Panc1 (cell line): ENCODE data around the gene FRMD8. TPM values are rescaled to one million over a fixed set of nuclear protein-coding genes. Genes with fewer than 3 reads are reported as not detected.

Experiments
- ATAC-seq: fragments of 200-7000 bp; cut with Tn5 transposase; 2 replicates; pipeline ENCODE4 v1.9.1; 2020; ENCODE audit warnings: mild to moderate bottlenecking, moderate library complexity
- BruUV-seq: library from RNA; stranded (reverse); fragments of 400-500 nt; replicated peaks from 2 replicates; lab custom pipeline; 2021; lab: Mats Ljungman, UMichigan
- CTCF ChIA-PET: fragments of 300-600 bp; sonication (Branson Sonifier 250); formaldehyde crosslinking; loops from one replicate; lab custom pipeline; 2022; ENCODE audit warnings: antibody characterized with exemption; lab: Charles Lee
- POLR2A ChIA-PET: fragments of 300-600 bp; sonication (Branson Sonifier 250); formaldehyde crosslinking; loops from one replicate; lab custom pipeline; 2022; ENCODE audit warnings: antibody characterized with exemption; lab: Charles Lee
- DNase-seq: peaks from one replicate; pipeline ENCODE4 v3.0.0-alpha.2; 2010; ENCODE audit warnings: low read depth, low spot score
- H3K27ac ChIP-seq: 2 replicates; pipeline ENCODE4 v1.5.1; 2011; ENCODE audit warnings: mild to moderate bottlenecking, low read length, inconsistent platforms
- H3K27me3 ChIP-seq: fragments of 200-500 bp; sonication (Bioruptor generic); 2 replicates; pipeline ENCODE4 v1.6.0; 2014; ENCODE audit warnings: low read length, inconsistent platforms; ENCODE audit not compliant: control insufficient read depth, insufficient read depth
- H3K36me3 ChIP-seq: fragments of 200-500 bp; sonication (Bioruptor generic); 2 replicates; pipeline ENCODE4 v1.5.1; 2014; ENCODE audit warnings: inconsistent platforms, mild to moderate bottlenecking, low read length, moderate library complexity; ENCODE audit not compliant: control insufficient read depth, insufficient read depth
- H3K4me1 ChIP-seq: 2 replicates; pipeline ENCODE4 v1.5.1; 2011; ENCODE audit warnings: inconsistent platforms, mild to moderate bottlenecking, low read length, moderate library complexity; ENCODE audit not compliant: control insufficient read depth, insufficient read depth
- H3K4me3 ChIP-seq, 2 experiments: 2 replicates each; pipeline ENCODE4 v1.5.1; 2011 to 2012; ENCODE audit warnings: low read depth in 2 of 2, low read length in 2 of 2, mild to moderate bottlenecking in 2 of 2, inconsistent platforms in 1 of 2, moderate library complexity in 1 of 2
- H3K9me3 ChIP-seq: fragments of 200-500 bp; sonication (Bioruptor generic); 2 replicates; pipeline ENCODE4 v1.5.1; 2014; ENCODE audit warnings: low read depth, mild to moderate bottlenecking, inconsistent platforms, low read length, moderate library complexity; ENCODE audit not compliant: control insufficient read depth, insufficient read depth
- POLR2AphosphoS5 ChIP-seq: IDR thresholded peaks from 2 replicates; pipeline ENCODE4 v1.6.1; 2012; ENCODE audit warnings: mild to moderate bottlenecking, low read depth, low read length, moderate library complexity
- SIN3A ChIP-seq: IDR thresholded peaks from 2 replicates; pipeline ENCODE4 v1.6.1; 2012; ENCODE audit warnings: low read depth, mild to moderate bottlenecking, low read length, moderate library complexity, borderline replicate concordance; ENCODE audit not compliant: insufficient read depth
- TCF7L2 ChIP-seq: IDR thresholded peaks from 2 replicates; pipeline ENCODE4 v1.6.1; 2011; ENCODE audit warnings: mild to moderate bottlenecking, low read depth, low read length, inconsistent platforms
- in situ Hi-C: cut with HindIII; loops from 2 replicates; pipeline ENCODE4 v1.10.0; 2016; ENCODE audit warnings: low sequenced_read_pairs, low pct_unique_long_range_greater_than_20kb
- intact Hi-C: fragments of 100-400 bp; cut with micrococcal nuclease; formaldehyde crosslinking; loops from one replicate; pipeline ENCODE4 v1.10.0; 2022; ENCODE audit not compliant: unreplicated experiment
- total RNA-seq: library from RNA; stranded (reverse); gene quantifications from one replicate; pipeline ENCODE4 v1.2.1, GENCODE V29; 2021; ENCODE audit not compliant: unreplicated experiment
- TF ChIP-seq, protein P1 (sequence below), 2 experiments: IDR thresholded peaks; 2 replicates each; pipeline ENCODE4 v1.6.1; 2011 to 2012; ENCODE audit warnings: low read depth in 2 of 2, control low read depth in 1 of 2, low read length in 1 of 2, mild to moderate bottlenecking in 1 of 2, moderate library complexity in 1 of 2; ENCODE audit not compliant: insufficient read depth in 1 of 2
- TF ChIP-seq, protein P2 (sequence below): fragments of 450-650 bp; IDR thresholded peaks from 2 replicates; pipeline ENCODE4 v1.5.1; 2017; ENCODE audit warnings: mild to moderate bottlenecking

Gene FRMD8
- total RNA-seq, 1 experiment from 2014 or later = 85.8 TPM

DNA sequence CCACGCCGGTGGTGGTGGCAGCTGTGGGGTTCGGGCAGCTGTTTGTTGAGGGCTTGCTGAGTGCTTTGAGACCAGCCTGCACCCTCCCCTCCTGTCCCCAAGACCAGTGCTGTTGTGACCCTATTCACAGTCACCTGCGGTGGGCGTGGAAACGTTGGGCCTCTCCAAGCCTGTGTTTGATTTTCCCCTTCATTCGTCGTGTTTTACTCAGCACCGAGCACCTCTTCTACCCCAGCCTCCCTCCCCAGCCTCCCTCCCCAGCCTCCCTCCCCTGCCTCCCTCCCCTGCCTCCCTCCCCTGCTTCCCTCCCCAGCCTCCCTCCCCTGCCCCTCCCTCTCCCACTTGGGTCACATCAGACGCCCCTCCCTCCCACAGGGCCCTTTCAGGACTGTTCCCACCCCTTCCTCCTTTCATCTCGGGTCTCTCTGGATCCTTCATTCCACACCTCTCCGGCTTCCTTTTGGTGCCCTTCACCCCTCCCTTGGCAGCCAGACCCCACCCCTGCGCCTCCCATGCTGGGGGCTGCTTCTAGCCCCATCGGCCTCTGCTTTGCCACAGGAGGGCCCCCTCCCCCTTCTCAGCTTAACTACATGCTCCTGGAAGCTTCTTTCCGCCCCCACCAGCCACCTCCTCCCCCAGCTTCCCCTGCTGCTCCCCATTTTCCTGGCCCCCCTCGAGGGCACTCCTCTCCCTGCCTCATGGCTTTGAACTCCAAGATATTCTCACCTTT lies 14.8 kb downstream of the FRMD8 start:
- intact Hi-C loops = no loop called here
- no TSS peak for BruUV-seq
- no peak for ATAC-seq
- CTCF ChIA-PET = interaction anchor here (0.5 kb wide), 1 partner anchor 116 kb away, joined by 3 read pairs; no protein-coding TSS in a partner anchor
- Histone ChIP-seq H3K4me3 (no peak overlapping the region), H3K36me3 (peaks cover 3% of the 10 kb centered on the region; the same call in 1 of the 2 replicates), H3K27ac (no peak overlapping the region), H3K9me3 (no peaks in the 10 kb centered on the region), H3K27me3 (no peaks in the 10 kb centered on the region), H3K4me1 (no peaks in the 10 kb centered on the region)
- in situ Hi-C loops = no loop called here
- TF ChIP-seq POLR2AphosphoS5 (no peak), SIN3A (no peak), TCF7L2 (no peak)
- TF ChIP-seq, protein P1, sequence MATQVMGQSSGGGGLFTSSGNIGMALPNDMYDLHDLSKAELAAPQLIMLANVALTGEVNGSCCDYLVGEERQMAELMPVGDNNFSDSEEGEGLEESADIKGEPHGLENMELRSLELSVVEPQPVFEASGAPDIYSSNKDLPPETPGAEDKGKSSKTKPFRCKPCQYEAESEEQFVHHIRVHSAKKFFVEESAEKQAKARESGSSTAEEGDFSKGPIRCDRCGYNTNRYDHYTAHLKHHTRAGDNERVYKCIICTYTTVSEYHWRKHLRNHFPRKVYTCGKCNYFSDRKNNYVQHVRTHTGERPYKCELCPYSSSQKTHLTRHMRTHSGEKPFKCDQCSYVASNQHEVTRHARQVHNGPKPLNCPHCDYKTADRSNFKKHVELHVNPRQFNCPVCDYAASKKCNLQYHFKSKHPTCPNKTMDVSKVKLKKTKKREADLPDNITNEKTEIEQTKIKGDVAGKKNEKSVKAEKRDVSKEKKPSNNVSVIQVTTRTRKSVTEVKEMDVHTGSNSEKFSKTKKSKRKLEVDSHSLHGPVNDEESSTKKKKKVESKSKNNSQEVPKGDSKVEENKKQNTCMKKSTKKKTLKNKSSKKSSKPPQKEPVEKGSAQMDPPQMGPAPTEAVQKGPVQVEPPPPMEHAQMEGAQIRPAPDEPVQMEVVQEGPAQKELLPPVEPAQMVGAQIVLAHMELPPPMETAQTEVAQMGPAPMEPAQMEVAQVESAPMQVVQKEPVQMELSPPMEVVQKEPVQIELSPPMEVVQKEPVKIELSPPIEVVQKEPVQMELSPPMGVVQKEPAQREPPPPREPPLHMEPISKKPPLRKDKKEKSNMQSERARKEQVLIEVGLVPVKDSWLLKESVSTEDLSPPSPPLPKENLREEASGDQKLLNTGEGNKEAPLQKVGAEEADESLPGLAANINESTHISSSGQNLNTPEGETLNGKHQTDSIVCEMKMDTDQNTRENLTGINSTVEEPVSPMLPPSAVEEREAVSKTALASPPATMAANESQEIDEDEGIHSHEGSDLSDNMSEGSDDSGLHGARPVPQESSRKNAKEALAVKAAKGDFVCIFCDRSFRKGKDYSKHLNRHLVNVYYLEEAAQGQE (IDR thresholded peaks at IDR 0.05; ENCODE audit: insufficient read depth in 1 of 2, low read depth in 2 of 2, low read length in 1 of 2) = no peak
- TF ChIP-seq, protein P2, sequence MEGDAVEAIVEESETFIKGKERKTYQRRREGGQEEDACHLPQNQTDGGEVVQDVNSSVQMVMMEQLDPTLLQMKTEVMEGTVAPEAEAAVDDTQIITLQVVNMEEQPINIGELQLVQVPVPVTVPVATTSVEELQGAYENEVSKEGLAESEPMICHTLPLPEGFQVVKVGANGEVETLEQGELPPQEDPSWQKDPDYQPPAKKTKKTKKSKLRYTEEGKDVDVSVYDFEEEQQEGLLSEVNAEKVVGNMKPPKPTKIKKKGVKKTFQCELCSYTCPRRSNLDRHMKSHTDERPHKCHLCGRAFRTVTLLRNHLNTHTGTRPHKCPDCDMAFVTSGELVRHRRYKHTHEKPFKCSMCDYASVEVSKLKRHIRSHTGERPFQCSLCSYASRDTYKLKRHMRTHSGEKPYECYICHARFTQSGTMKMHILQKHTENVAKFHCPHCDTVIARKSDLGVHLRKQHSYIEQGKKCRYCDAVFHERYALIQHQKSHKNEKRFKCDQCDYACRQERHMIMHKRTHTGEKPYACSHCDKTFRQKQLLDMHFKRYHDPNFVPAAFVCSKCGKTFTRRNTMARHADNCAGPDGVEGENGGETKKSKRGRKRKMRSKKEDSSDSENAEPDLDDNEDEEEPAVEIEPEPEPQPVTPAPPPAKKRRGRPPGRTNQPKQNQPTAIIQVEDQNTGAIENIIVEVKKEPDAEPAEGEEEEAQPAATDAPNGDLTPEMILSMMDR = no peak
- no peak for DNase-seq
- POLR2A ChIA-PET = interaction anchor here (1.1 kb wide), 1 partner anchor 10 kb away, joined by 7 read pairs; no protein-coding TSS in a partner anchor

GRCh38 chr11:65401803-65402248 lies 15.4 kb downstream of the FRMD8 start:
- DNase-seq (no peak), ATAC-seq (no peak)
- Histone ChIP-seq H3K9me3 (no peaks in the 10 kb centered on the region), H3K4me1 (no peaks in the 10 kb centered on the region), H3K27me3 (no peaks in the 10 kb centered on the region), H3K36me3 (peaks cover 3% of the 10 kb centered on the region; the same call in 1 of the 2 replicates), H3K27ac (no peak overlapping the region), H3K4me3 (no peak overlapping the region)
- BruUV-seq = no TSS peak
- CTCF ChIA-PET = interaction anchor here (0.7 kb wide), 1 partner anchor 20 kb away, joined by 3 read pairs; no protein-coding TSS in a partner anchor
- POLR2A ChIA-PET = no interaction called here
- intact Hi-C loops (no loop called here), in situ Hi-C loops (no loop called here)
- TF ChIP-seq, protein P1 (IDR thresholded peaks at IDR 0.05; ENCODE audit: insufficient read depth in 1 of 2, low read depth in 2 of 2, low read length in 1 of 2) = no peak
- TF ChIP-seq TCF7L2 (no peak), SIN3A (no peak), POLR2AphosphoS5 (no peak)
- TF ChIP-seq, protein P2 = no peak
